RPMI8226 (cell line): Measurements from ENCODE around the gene HSD17B3.
"Not testable (repeated sequence)": the region's sequence is repeated elsewhere in the genome, so short reads cannot be mapped to it uniquely, and the experiment has no call there.

Experiments used
- DNase-seq: peaks from one replicate; pipeline ENCODE4 v3.0.0-alpha.2; 2015

The HSD17B3 gene

GRCh38 chr9:96192710-96193109, 109.3 kb downstream of the HSD17B3 start:
- DNase-seq, result no peak

GRCh38 chr9:96189995-96190394, 112.0 kb downstream of the HSD17B3 start:
- DNase-seq, result no peak

DNA sequence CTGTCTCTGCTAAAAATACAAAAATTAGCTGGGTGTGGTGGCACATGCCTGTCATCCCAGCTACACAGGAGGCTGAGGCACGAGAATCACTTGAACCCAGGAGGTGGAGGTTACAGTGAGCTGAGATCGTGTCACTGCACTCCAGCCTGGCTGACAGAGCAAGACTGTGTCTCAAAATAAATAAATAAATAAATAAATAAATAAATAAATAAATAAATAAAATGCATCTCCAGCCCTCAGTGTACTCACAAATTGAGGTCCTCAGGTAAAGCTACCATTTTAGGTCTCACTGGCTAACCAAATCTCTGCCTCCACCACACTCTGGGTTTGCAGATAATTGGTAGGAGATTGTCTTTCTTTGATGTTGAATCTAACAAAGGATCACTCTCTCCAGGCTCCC, 112.4 kb downstream of the HSD17B3 start:
- DNase-seq, result not testable (repeated sequence)

DNA sequence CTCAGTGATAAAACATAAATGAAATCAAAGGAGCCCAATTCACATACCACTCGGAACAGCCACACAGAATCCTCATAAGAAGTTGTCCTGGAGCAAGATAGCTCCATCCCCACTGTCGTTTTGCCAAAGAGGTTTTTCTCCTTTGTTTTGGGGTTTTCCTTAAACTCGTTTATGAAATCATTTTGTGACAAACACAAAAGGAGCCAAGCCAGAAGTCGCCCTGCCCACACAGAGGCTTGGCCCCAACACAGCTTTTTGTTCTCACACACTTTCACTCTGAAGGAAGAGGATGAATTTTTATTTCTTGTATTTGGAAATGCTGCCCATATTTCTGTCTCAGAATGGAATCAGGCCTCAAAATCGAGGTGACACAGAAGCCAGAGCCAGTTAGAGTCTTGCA, 113.4 kb downstream of the HSD17B3 start:
- DNase-seq, result no peak

GRCh38 chr9:96187151-96187555, 114.8 kb downstream of the HSD17B3 start:
- DNase-seq, result no peak

GRCh38 chr9:96186591-96187011, 115.4 kb downstream of the HSD17B3 start:
- no peak for DNase-seq

DNA sequence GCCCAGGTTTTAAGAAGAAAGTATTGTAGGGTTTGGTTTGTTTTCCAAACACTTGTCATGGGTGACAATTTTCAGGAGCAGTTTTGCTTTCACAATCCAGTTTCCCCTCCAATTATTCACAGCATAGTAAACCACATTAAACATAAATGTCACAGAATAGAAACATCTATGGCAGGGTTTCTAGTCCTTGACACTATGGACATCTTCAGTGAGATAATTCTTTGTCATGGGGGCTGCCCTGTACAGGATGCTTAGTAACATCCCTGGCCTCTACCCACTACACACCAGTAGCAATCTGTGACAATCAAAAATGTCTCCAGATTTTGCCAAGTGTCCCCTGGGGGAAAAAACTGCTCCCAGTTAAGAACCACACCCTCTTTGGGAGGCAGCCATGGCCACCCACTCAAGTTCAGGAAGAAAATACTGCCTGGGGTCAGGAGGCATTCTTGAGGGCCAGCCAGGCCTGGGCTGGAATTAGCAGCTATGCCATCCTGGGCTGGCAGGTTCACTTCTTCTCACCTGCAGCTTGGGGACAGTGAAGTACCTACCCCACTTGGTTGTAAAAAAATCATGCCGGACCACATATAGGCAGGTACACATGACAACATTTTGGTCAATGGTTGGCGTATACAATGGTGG, 116.3 kb downstream of the HSD17B3 start:
- DNase-seq, result no peak
